ENCODE data around the gene POU4F3. TPM values are rescaled to one million over a fixed set of nuclear protein-coding genes. Genes with fewer than 3 reads are reported as not detected.
A peak's percentile ranks its signal among the peaks of the same experiment; 100 is the strongest.

Gene POU4F3
- total RNA-seq, 1 donor from 2014 or later = not detected

- peaks cover 16% of the 10 kb centered on the region for H3K4me1 ChIP-seq
- no peaks in the 10 kb centered on the region for H3K36me3 ChIP-seq
- intact Hi-C loops (cut with DNase I) = no loop called here
- ATAC-seq (peak; percentile 21 to 41), DNase-seq (no peak)
- H3K9me3 ChIP-seq = no peaks in the 10 kb centered on the region
- no peak for TF ChIP-seq CTCF (IDR thresholded peaks at IDR 0.05)
- peak overlapping the region; percentile 28 for H3K4me3 ChIP-seq
- H3K27ac ChIP-seq = no peak overlapping the region
- H3K27me3 ChIP-seq (ENCODE audit: low read depth) = peaks cover 85% of the 10 kb centered on the region
Measured at GRCh38 chr5:146344155-146345118, 5.8 kb downstream of the POU4F3 start.

DNA sequence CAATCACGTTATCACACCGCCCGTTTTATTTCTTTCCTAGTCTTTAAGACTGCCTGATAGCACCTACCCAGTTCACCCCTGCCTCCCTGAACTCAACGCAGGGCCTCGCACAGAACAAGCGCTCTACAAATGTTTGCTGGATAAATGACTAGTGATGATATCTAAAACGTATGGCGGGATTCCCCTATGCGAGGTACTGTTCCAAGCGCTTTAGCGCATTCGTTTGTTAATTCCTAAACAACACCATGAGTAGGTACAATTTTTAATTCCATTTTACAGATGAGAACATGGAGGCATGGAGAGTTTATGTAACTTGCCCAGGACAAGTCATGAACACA lies 6.6 kb downstream of the POU4F3 start:
- no peak for DNase-seq
- intact Hi-C loops (cut with DNase I) = no loop called here
- Histone ChIP-seq H3K4me3 (peak overlapping the region; percentile 28), H3K27me3 (ENCODE audit: low read depth) (peaks cover 77% of the 10 kb centered on the region), H3K9me3 (no peaks in the 10 kb centered on the region), H3K27ac (no peak overlapping the region), H3K36me3 (no peaks in the 10 kb centered on the region), H3K4me1 (peaks cover 16% of the 10 kb centered on the region)
- no peak for TF ChIP-seq CTCF (IDR thresholded peaks at IDR 0.05)
- no peak for ATAC-seq

DNA sequence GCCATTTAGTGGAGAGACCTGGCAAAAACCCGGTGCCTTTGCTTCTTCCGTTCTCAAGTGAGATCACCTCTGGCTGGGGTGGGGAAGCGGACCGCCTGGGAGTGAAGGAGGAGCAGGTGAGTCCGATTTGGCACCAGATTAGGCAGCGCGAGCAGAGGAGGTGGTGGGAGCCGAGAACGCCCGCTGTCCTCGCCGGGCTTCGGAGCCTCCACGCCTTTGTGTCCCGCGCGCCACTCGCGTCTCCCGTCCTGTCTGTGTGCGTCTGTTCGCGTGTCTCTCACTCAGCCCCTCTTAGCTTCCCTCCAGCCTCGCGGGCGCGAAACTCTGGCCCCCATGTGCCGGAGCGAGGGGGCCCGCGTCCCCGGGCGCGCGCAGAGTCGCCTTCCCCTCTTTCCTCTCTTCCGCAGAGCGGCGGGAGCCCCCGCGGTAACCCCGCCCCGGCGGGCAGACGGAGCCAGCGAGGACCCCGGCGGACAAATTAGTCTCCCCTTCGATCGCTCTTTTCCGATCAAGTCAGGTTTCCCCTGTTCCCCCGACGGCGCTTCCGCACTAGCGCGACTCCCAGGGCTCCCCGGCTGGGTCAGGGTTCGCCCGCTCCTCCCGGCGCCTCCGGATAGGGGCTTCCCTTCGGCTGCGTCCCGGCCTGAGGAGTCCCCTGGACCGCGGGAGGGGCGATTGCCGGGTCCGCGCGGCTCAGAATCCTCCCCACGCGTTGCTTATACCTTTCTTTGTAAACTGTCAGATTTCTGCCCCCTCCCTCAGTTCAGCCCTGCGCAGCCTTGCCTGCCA lies 7.1 kb downstream of the POU4F3 start:
- intact Hi-C loops (cut with DNase I) = no loop called here
- H3K9me3 ChIP-seq = no peaks in the 10 kb centered on the region
- DNase-seq = no peak

GRCh38 chr5:146357126-146357525 lies 18.5 kb downstream of the POU4F3 start:
- Histone ChIP-seq H3K9me3 (no peaks in the 10 kb centered on the region), H3K27ac (no peak overlapping the region), H3K36me3 (no peaks in the 10 kb centered on the region), H3K4me1 (no peaks in the 10 kb centered on the region), H3K4me3 (no peak overlapping the region), H3K27me3 (ENCODE audit: low read depth) (no peaks in the 10 kb centered on the region)
- intact Hi-C loops (cut with DNase I) = no loop called here
- ATAC-seq = no peak
- DNase-seq = no peak
- no peak for TF ChIP-seq CTCF (IDR thresholded peaks at IDR 0.05)

More for the DNA sequence above, 7.1 kb downstream of the POU4F3 start:
- Histone ChIP-seq H3K27ac (no peak overlapping the region), H3K36me3 (no peaks in the 10 kb centered on the region), H3K4me1 (peaks cover 16% of the 10 kb centered on the region), H3K4me3 (no peak overlapping the region), H3K27me3 (ENCODE audit: low read depth) (peaks cover 71% of the 10 kb centered on the region)
- peak in 1 of 2 donors; percentile 19 for ATAC-seq
- no peak for TF ChIP-seq CTCF (IDR thresholded peaks at IDR 0.05)

- ATAC-seq (no peak), DNase-seq (no peak)
- H3K9me3 ChIP-seq = no peaks in the 10 kb centered on the region
- no peaks in the 10 kb centered on the region for H3K27me3 ChIP-seq (ENCODE audit: low read depth)
- intact Hi-C loops (cut with DNase I) = no loop called here
- H3K27ac ChIP-seq = no peak overlapping the region
- no peak overlapping the region for H3K4me3 ChIP-seq
- no peaks in the 10 kb centered on the region for H3K36me3 ChIP-seq
- TF ChIP-seq CTCF (IDR thresholded peaks at IDR 0.05) = no peak
- no peaks in the 10 kb centered on the region for H3K4me1 ChIP-seq
Measured at GRCh38 chr5:146359836-146360235, 21.2 kb downstream of the POU4F3 start.
